ENCODE measurements around the gene ANO8.

DNA sequence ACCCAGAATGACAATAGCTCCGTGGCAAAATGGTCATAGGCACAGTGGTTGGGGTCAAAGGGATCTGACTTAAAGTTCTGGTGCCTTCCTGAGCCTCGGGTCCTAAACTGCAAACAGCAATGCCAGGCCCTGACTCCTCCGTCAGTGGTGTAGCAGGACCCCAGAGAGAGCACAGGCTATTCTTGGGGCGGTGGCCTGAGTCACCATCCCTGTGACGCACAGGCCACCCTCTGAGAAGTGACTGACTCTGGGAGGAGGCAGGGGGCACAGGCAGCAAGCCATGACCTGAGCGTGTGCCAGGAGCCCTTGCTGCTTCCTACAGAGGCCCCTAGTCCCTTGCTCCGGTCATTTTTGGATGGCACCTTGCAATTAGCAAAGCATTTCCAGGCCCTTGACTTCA, 23.7 kb upstream of the ANO8 start:
- no peak for TF ChIP-seq POLR2A (IDR thresholded peaks at IDR 0.05)
- TF ChIP-seq, protein P1, sequence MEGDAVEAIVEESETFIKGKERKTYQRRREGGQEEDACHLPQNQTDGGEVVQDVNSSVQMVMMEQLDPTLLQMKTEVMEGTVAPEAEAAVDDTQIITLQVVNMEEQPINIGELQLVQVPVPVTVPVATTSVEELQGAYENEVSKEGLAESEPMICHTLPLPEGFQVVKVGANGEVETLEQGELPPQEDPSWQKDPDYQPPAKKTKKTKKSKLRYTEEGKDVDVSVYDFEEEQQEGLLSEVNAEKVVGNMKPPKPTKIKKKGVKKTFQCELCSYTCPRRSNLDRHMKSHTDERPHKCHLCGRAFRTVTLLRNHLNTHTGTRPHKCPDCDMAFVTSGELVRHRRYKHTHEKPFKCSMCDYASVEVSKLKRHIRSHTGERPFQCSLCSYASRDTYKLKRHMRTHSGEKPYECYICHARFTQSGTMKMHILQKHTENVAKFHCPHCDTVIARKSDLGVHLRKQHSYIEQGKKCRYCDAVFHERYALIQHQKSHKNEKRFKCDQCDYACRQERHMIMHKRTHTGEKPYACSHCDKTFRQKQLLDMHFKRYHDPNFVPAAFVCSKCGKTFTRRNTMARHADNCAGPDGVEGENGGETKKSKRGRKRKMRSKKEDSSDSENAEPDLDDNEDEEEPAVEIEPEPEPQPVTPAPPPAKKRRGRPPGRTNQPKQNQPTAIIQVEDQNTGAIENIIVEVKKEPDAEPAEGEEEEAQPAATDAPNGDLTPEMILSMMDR (IDR thresholded peaks at IDR 0.05), result no peak

Measured in right lobe of liver (tissue), 4 donors.